HG02763 (cell line): ENCODE results near the gene SDF2.
A peak's percentile ranks its signal among the peaks of the same experiment; 100 is the strongest.

Source experiments
- ATAC-seq: cut with Tn5 transposase; IDR thresholded peaks from one replicate; pipeline ENCODE4 v1.9.1; 2021; ENCODE audit warnings: mild to moderate bottlenecking, moderate library complexity; ENCODE audit not compliant: unreplicated experiment

SDF2 gene, protein sequence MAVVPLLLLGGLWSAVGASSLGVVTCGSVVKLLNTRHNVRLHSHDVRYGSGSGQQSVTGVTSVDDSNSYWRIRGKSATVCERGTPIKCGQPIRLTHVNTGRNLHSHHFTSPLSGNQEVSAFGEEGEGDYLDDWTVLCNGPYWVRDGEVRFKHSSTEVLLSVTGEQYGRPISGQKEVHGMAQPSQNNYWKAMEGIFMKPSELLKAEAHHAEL

DNA sequence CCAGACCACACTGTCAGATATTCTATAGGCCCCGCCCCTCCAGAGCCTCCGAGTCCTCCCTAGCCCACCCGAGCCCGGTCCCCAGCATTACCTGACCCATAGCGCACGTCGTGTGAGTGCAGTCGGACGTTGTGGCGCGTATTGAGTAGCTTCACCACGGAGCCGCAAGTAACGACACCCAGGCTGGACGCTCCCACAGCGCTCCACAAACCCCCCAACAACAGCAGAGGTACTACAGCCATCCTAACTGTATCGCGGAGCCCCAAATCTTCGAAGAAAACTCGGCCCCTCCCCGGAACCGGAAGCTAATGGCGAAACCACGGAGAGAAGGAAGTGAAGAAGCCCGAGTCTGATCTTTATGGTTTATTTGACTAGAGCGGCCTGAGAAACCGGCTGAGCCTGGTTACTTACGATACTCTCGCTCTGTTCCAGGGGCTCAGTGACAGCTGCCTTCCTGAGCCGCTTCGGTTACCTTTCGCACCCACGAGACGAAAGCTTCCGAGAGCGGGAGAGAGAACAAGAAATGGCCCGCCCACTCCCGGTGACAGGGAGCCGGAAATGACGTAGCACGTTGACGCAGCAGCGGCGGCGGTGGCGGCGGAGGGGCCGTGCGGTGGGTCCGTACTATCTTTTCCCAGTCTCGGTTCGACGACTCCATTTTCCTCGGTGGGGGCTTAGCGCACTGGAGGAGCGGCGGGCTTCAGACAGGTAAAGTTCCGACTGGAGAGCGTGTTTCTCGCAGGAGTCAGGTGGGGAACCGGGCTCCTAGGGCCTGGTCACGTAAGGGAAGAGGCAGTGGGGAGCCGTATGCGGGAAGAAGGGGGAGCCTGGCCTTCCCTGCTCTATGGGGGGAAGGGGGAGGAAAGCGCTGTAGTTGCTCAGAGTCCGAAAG, at the start of gene SDF2, which contains the start of gene SUPT6H:
SDF2 (minus strand) TSS at position 272 of the 892 bp plus-strand sequence; CDS start at position 242, 30 bp downstream.
SUPT6H (plus strand) TSS at position 571 of the 892 bp plus-strand sequence. CDS start 11,197 bp downstream, outside the sequence.
- peak; percentile 86 for ATAC-seq

- peak; percentile 79 for ATAC-seq
Observed at GRCh38 chr17:28710861-28711722, 49.4 kb upstream of the SDF2 start.

GRCh38 chr17:28707339-28707720, 45.6 kb upstream of the SDF2 start:
- no peak for ATAC-seq

DNA sequence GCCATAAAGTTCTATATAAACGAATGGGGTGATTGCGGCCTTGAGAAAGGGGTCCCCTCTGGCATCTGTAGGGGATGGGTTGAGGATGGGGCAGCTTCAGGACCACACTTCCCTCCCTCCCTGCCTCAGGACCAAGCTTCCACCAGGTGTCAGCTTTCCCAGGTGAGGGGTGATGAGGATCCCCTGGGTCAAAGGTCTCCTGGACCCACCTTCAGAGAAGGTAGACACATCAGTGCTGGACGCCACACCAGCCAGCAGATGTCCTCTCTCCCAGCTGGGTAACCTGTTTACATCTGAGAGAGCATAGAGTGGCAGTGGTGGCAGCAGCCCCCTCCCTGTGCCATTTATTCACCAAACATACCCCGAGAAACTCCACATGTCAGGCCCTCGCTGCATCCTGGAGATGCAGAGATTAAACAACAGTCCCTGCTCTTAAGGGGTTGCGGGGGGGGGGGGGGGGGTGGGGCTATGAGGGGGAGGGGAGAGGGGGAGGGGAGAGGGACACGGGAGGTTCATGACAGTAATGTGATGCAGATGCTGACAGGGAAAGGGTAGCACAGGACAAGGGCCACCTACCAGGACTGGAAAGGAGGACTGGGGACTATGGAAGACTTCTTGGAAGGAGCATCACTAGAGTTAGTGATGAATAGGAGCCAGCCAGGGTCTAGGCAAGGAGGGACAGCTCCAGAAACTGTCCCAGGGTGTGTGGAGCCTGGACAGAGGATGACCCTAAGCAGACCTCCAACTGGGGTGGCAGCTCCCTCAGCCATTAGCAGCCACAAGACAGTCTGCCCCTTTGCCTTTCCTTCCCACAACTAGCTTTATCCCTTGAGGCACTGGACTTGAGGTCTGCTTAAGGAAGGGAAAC, 45.0 kb upstream of the SDF2 start:
- ATAC-seq = no peak

GRCh38 chr17:28705728-28706334, 44.1 kb upstream of the SDF2 start:
- no peak for ATAC-seq

DNA sequence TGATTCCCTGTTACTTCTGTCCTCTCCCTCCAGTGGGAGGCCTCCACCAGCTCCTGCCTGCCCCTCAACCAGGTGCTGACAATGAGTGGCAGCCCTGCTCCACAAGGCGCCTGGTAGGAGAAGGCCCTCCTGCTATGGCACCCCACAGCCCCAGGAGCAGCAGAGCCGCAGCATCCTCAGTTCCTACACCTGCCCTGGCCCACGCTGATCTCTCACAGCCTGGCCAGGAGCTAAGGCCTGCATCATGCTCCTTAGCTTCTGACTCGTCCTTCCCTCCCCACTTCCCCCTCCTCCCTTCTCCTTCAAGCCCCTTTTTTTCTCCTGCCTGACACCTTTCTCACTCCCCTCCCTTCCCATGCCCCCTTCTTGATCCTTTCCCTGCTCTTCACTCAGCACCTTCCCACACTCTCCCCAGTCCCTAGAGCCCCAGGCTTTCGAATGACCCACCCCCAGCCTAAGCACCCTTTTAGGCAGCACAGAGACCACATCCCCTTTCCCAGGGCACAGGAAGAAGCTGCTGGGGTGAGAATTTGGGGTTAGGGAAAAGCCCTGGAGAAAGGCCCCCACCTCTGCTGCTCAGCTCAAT, 43.5 kb upstream of the SDF2 start:
- no peak for ATAC-seq

GRCh38 chr17:28704219-28704858, 42.6 kb upstream of the SDF2 start:
- no peak for ATAC-seq

GRCh38 chr17:28703552-28704218, 42.0 kb upstream of the SDF2 start:
- ATAC-seq = no peak

DNA sequence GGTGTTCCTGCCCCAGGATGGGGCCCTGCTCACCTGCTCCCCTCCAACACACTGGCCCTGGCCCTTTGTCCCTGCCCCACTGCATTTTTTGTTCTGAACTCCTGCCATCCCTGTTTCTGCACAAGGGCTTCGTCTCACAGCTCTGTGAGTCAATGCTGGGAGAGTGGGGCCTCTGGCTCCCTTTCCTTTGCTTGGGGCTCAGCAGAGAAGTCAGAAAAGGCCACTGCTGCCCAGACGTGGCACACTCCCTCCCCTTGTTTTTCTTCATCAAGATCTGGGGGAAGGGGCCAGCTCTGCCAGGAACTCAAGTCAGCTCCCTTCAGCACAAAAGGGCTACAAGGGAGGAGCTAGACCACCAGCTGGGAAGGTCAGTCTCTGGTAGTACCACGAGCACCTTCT, 41.0 kb upstream of the SDF2 start:
- ATAC-seq = no peak

DNA sequence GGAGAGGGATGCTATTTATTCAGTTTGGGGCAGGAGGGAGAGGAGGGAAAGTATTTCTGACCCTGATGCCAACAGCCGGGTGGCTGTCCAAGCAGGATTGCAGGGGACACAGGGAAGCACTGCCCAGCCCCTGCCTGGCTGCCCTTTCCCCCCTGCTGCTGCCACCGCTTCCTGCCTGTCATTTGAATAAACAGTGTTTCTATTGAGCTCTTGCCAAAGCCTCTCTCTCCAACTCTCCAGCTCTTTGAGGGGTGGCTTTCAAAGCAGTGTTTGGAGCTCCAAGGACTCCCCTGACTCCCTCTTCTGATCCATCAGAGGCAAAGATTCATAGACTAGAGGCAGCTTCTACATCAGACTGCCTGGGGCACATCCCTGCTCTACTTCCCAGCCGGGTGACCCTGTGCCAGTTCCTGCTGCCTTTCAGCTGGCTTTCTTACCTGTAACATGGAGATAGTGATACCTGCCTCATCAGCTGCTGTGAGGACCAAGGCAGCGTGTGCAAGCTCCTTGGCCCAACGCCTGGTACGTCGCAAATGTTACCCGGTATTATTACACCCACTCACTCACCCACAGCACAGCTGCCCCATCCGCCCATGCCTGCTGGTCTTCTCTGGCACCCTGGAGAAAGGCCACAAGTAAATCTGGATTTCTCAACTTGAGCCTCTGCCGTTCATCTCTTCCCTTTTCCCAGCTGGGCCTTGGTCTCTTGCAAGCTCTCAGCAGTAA, 40.5 kb upstream of the SDF2 start:
- ATAC-seq = no peak

- no peak for ATAC-seq
Observed at GRCh38 chr17:28700830-28701492, 39.3 kb upstream of the SDF2 start.

DNA sequence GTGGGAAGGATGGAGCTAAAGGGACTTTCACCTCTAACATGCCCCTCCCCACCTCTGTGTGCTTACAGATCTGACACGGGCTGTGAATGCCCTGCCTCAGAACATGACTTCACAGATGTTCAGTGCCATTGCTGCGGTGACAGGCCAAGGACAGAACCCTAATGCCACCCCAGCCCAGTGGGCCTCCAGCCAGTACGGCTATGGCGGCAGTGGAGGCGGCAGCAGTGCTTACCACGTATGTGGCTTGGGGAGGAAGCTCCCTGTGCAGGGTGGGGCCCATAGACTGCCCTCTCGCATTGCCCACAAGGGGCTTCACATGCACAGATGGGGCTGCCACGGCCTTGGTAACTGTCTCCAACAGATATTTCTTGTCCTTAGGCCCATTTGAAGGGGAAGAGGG, 38.6 kb upstream of the SDF2 start:
- ATAC-seq = no peak

DNA sequence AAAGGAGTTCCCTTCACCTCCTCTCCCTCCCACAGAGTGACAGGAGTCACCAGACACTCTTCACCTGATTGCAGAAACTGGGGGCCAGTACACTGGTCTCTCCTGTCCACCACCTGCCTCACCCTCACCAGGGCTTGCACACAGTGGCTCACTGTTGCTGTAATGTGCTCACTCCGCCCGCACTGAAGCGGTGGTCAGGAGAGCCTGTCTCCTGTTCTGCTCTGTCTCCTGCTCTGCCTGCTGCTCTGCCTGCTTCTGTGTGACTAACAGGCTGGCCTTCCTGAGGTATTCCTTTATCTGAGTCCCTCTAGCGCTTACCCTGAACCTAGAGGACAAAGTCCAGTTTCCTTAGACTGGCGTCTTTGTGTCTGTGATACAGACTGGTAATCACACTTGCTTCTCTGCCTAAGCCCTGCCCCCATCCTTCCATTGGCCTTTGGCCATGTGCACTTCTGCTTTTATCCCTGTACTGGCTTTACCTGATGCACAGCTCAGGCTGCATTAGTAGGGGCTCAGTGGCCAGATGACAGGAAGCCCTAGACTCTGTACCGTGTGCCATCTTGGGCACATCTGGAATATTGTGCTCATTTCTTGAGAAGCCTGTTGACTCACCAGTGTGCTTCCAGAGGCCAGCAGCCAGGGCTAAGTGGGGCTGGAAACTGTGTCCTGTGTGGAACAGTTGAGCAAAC, 36.7 kb upstream of the SDF2 start:
- no peak for ATAC-seq

DNA sequence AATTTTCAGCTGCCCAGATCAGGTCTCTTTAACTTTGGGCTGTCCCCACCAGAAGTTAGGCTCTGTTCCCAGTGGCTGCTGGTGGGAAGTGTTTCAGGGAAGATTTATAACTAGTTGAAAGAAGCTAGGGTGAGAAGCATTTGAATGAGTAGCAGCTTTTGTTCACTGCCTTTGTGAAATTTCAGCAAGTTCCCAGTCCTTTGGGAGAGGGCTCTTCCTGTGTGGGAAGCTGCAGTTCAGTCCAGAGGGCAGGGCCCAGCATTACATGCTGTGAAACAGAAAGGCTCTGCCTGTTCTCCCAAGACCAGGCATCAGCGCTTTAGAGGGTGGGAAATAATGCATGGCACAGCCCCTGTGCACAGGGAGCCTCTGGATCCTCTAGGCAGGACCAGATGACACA, 32.2 kb upstream of the SDF2 start:
- no peak for ATAC-seq

GRCh38 chr17:28689011-28689410, 27.3 kb upstream of the SDF2 start:
- no peak for ATAC-seq

GRCh38 chr17:28688481-28688880, 26.8 kb upstream of the SDF2 start:
- ATAC-seq = no peak

DNA sequence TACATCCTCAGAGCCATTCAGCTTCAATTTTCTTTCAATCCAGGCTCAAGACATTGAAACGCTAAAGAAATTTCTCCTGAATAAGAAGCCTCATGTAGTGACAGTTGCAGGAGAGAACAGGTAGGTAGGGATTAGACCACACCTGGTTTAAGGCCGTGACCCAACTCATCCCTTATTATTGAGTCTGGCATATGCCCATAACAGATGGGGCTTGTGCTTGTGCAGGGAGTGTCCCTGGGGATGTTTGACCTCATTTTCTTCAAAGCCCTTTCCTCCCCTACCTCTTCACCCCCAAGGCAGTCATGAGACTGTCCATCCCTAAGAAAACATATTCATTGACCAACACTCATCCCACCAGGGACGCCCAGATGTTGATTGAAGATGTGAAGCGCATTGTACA, 24.6 kb upstream of the SDF2 start:
- ATAC-seq = no peak
